ENCODE data around the gene USP40. TPM values are rescaled to one million over a fixed set of nuclear protein-coding genes. Genes with fewer than 3 reads are reported as not detected.
"Not testable (repeated sequence)": the region's sequence is repeated elsewhere in the genome, so short reads cannot be mapped to it uniquely, and the experiment has no call there.

The USP40 gene
- 17.3 TPM for polyA plus RNA-seq (2013, experiment 1 of 2)
- 14.5 TPM for polyA plus RNA-seq (2013, experiment 2 of 2)

GRCh38 chr2:233566141-233566956 is at the start of gene USP40:
Gene USP40 (minus strand): TSS chr2:233566782. CDS start chr2:233565554, 1,228 bp downstream.
- H3K4me1 ChIP-seq (ENCODE audit: control insufficient read depth, insufficient read depth, low read length, poor library complexity, severe bottlenecking) = peaks cover 6% of the 10 kb centered on the region
- H3K36me3 ChIP-seq (ENCODE audit: control insufficient read depth, insufficient read depth, low read length) = no peaks in the 10 kb centered on the region
- WGBS, 2 experiments (ENCODE audit: insufficient coverage in 2 of 2) = 0 to 1% methylated on average over 17 to 33 of the region's 51 CpGs
- H3K9me3 ChIP-seq (ENCODE audit: control insufficient read depth, low read length) = no peaks in the 10 kb centered on the region
- peak within 1 kb of the TSS; percentile 98 for H3K27ac ChIP-seq (ENCODE audit: low read depth, low read length, severe bottlenecking)
- H3K4me3 ChIP-seq (ENCODE audit: extremely low read depth, insufficient read depth, low read length, poor library complexity, severe bottlenecking) = peak within 1 kb of the TSS; percentile 82

GRCh38 chr2:233611284-233611683 is 44.7 kb upstream of the USP40 start:
- peaks cover 4% of the 10 kb centered on the region for H3K9me3 ChIP-seq (ENCODE audit: control insufficient read depth, low read length)
- no peaks in the 10 kb centered on the region for H3K36me3 ChIP-seq (ENCODE audit: control insufficient read depth, insufficient read depth, low read length)
- H3K27ac ChIP-seq (ENCODE audit: low read depth, low read length, severe bottlenecking) = no peak overlapping the region
- 83 to 86% methylated on average over 1 to 2 of the region's 4 CpGs for WGBS, 2 experiments (ENCODE audit: insufficient coverage in 2 of 2)
- H3K4me3 ChIP-seq (ENCODE audit: extremely low read depth, insufficient read depth, low read length, poor library complexity, severe bottlenecking) = no peak overlapping the region
- H3K4me1 ChIP-seq (ENCODE audit: control insufficient read depth, insufficient read depth, low read length, poor library complexity, severe bottlenecking) = no peaks in the 10 kb centered on the region

GRCh38 chr2:233605680-233606079 is 39.1 kb upstream of the USP40 start:
- WGBS, 2 experiments (ENCODE audit: insufficient coverage in 2 of 2) = 75% methylated on average over 1 of the region's 1 CpG; no CpG with 5 or more reads in 1 of the 2 experiments
- H3K4me3 ChIP-seq (ENCODE audit: extremely low read depth, insufficient read depth, low read length, poor library complexity, severe bottlenecking) = no peak overlapping the region

GRCh38 chr2:233604826-233605225 is 38.2 kb upstream of the USP40 start:
- H3K36me3 ChIP-seq (ENCODE audit: control insufficient read depth, insufficient read depth, low read length) = no peaks in the 10 kb centered on the region
- no peak overlapping the region for H3K27ac ChIP-seq (ENCODE audit: low read depth, low read length, severe bottlenecking)
- no peak overlapping the region for H3K4me3 ChIP-seq (ENCODE audit: extremely low read depth, insufficient read depth, low read length, poor library complexity, severe bottlenecking)
- WGBS, 2 experiments (ENCODE audit: insufficient coverage in 2 of 2) = 92 to 95% methylated on average over 2 of the region's 3 CpGs
- H3K4me1 ChIP-seq (ENCODE audit: control insufficient read depth, insufficient read depth, low read length, poor library complexity, severe bottlenecking) = no peaks in the 10 kb centered on the region
- no peaks in the 10 kb centered on the region for H3K9me3 ChIP-seq (ENCODE audit: control insufficient read depth, low read length)

More at GRCh38 chr2:233605680-233606079, 39.1 kb upstream of the USP40 start:
- Histone ChIP-seq H3K4me1 (ENCODE audit: control insufficient read depth, insufficient read depth, low read length, poor library complexity, severe bottlenecking) (no peaks in the 10 kb centered on the region), H3K27ac (ENCODE audit: low read depth, low read length, severe bottlenecking) (no peak overlapping the region), H3K9me3 (ENCODE audit: control insufficient read depth, low read length) (peaks cover 4% of the 10 kb centered on the region), H3K36me3 (ENCODE audit: control insufficient read depth, insufficient read depth, low read length) (no peaks in the 10 kb centered on the region)

GRCh38 chr2:233603520-233603919 is 36.9 kb upstream of the USP40 start:
- H3K27ac ChIP-seq (ENCODE audit: low read depth, low read length, severe bottlenecking) = no peak overlapping the region
- 86 to 91% methylated on average over 2 to 3 of the region's 4 CpGs for WGBS, 2 experiments (ENCODE audit: insufficient coverage in 2 of 2)
- no peak overlapping the region for H3K4me3 ChIP-seq (ENCODE audit: extremely low read depth, insufficient read depth, low read length, poor library complexity, severe bottlenecking)
- no peaks in the 10 kb centered on the region for H3K4me1 ChIP-seq (ENCODE audit: control insufficient read depth, insufficient read depth, low read length, poor library complexity, severe bottlenecking)
- no peaks in the 10 kb centered on the region for H3K36me3 ChIP-seq (ENCODE audit: control insufficient read depth, insufficient read depth, low read length)
- no peaks in the 10 kb centered on the region for H3K9me3 ChIP-seq (ENCODE audit: control insufficient read depth, low read length)

GRCh38 chr2:233602076-233602475 is 35.5 kb upstream of the USP40 start:
- WGBS, 2 experiments (ENCODE audit: insufficient coverage in 2 of 2) = 67% methylated on average over 1 of the region's 1 CpG; no CpG with 5 or more reads in 1 of the 2 experiments
- Histone ChIP-seq H3K9me3 (ENCODE audit: control insufficient read depth, low read length) (no peaks in the 10 kb centered on the region), H3K4me1 (ENCODE audit: control insufficient read depth, insufficient read depth, low read length, poor library complexity, severe bottlenecking) (no peaks in the 10 kb centered on the region), H3K27ac (ENCODE audit: low read depth, low read length, severe bottlenecking) (no peak overlapping the region), H3K36me3 (ENCODE audit: control insufficient read depth, insufficient read depth, low read length) (no peaks in the 10 kb centered on the region), H3K4me3 (ENCODE audit: extremely low read depth, insufficient read depth, low read length, poor library complexity, severe bottlenecking) (no peak overlapping the region)

- H3K4me3 ChIP-seq (ENCODE audit: extremely low read depth, insufficient read depth, low read length, poor library complexity, severe bottlenecking) = no peak overlapping the region
Measured at GRCh38 chr2:233600386-233600785, 33.8 kb upstream of the USP40 start.

GRCh38 chr2:233598952-233599351 is 32.4 kb upstream of the USP40 start:
- Histone ChIP-seq H3K4me1 (ENCODE audit: control insufficient read depth, insufficient read depth, low read length, poor library complexity, severe bottlenecking) (no peaks in the 10 kb centered on the region), H3K36me3 (ENCODE audit: control insufficient read depth, insufficient read depth, low read length) (no peaks in the 10 kb centered on the region), H3K9me3 (ENCODE audit: control insufficient read depth, low read length) (peaks cover 5% of the 10 kb centered on the region), H3K27ac (ENCODE audit: low read depth, low read length, severe bottlenecking) (no peak overlapping the region), H3K4me3 (ENCODE audit: extremely low read depth, insufficient read depth, low read length, poor library complexity, severe bottlenecking) (no peak overlapping the region)
- WGBS, 2 experiments (ENCODE audit: insufficient coverage in 2 of 2) = 85% methylated on average over 3 of the region's 3 CpGs; no CpG with 5 or more reads in 1 of the 2 experiments

More at GRCh38 chr2:233600386-233600785, 33.8 kb upstream of the USP40 start:
- H3K4me1 ChIP-seq (ENCODE audit: control insufficient read depth, insufficient read depth, low read length, poor library complexity, severe bottlenecking) = no peaks in the 10 kb centered on the region
- peaks cover 2% of the 10 kb centered on the region for H3K9me3 ChIP-seq (ENCODE audit: control insufficient read depth, low read length)
- WGBS, 2 experiments (ENCODE audit: insufficient coverage in 2 of 2) = 80 to 92% methylated on average over 2 of the region's 2 CpGs
- no peak overlapping the region for H3K27ac ChIP-seq (ENCODE audit: low read depth, low read length, severe bottlenecking)
- no peaks in the 10 kb centered on the region for H3K36me3 ChIP-seq (ENCODE audit: control insufficient read depth, insufficient read depth, low read length)

GRCh38 chr2:233597522-233597921 is 30.9 kb upstream of the USP40 start:
- Histone ChIP-seq H3K4me1 (ENCODE audit: control insufficient read depth, insufficient read depth, low read length, poor library complexity, severe bottlenecking) (no peaks in the 10 kb centered on the region), H3K4me3 (ENCODE audit: extremely low read depth, insufficient read depth, low read length, poor library complexity, severe bottlenecking) (no peak overlapping the region), H3K27ac (ENCODE audit: low read depth, low read length, severe bottlenecking) (no peak overlapping the region), H3K36me3 (ENCODE audit: control insufficient read depth, insufficient read depth, low read length) (no peaks in the 10 kb centered on the region), H3K9me3 (ENCODE audit: control insufficient read depth, low read length) (peaks cover 5% of the 10 kb centered on the region)
- no CpG with 5 or more reads among the region's 1 CpG for WGBS, 2 experiments (ENCODE audit: insufficient coverage in 2 of 2)

- H3K9me3 ChIP-seq (ENCODE audit: control insufficient read depth, low read length) = peaks cover 5% of the 10 kb centered on the region
- H3K36me3 ChIP-seq (ENCODE audit: control insufficient read depth, insufficient read depth, low read length) = no peaks in the 10 kb centered on the region
- 60 to 89% methylated on average over 1 to 3 of the region's 8 CpGs for WGBS, 2 experiments (ENCODE audit: insufficient coverage in 2 of 2)
- no peak overlapping the region for H3K4me3 ChIP-seq (ENCODE audit: extremely low read depth, insufficient read depth, low read length, poor library complexity, severe bottlenecking)
- no peak overlapping the region for H3K27ac ChIP-seq (ENCODE audit: low read depth, low read length, severe bottlenecking)
- no peaks in the 10 kb centered on the region for H3K4me1 ChIP-seq (ENCODE audit: control insufficient read depth, insufficient read depth, low read length, poor library complexity, severe bottlenecking)
Measured at GRCh38 chr2:233593201-233593600, 26.6 kb upstream of the USP40 start.

- not testable (repeated sequence) for H3K4me3 ChIP-seq (ENCODE audit: extremely low read depth, insufficient read depth, low read length, poor library complexity, severe bottlenecking); H3K9me3 ChIP-seq (ENCODE audit: control insufficient read depth, low read length); H3K36me3 ChIP-seq (ENCODE audit: control insufficient read depth, insufficient read depth, low read length); H3K27ac ChIP-seq (ENCODE audit: low read depth, low read length, severe bottlenecking); H3K4me1 ChIP-seq (ENCODE audit: control insufficient read depth, insufficient read depth, low read length, poor library complexity, severe bottlenecking)
- whole genome bisulfite sequencing, 2 experiments (ENCODE audit: insufficient coverage in 2 of 2) = no CpG with 5 or more reads among the region's 1 CpG
Measured at GRCh38 chr2:233592706-233593105, 26.1 kb upstream of the USP40 start.
